ENCODE data around the gene HORMAD1.

GRCh38 chr1:150662811-150663210 lies 57.9 kb downstream of the HORMAD1 start:
- TF ChIP-seq POLR2AphosphoS5 (IDR thresholded peaks at IDR 0.05), result no peak
- no peak for TF ChIP-seq CTCF (IDR thresholded peaks at IDR 0.05; ENCODE audit: poor library complexity, severe bottlenecking)
- no peak for TF ChIP-seq TAF1 (IDR thresholded peaks at IDR 0.05; ENCODE audit: low read depth)
- TF ChIP-seq REST (IDR thresholded peaks at IDR 0.05; ENCODE audit: borderline replicate concordance), result no peak

Measured in neural cell (in vitro differentiated cells).